IPS DF 19.7 (cell line): ENCODE results near the gene PTCD3.

ENCODE experiments used
- DNase-seq: peaks from one replicate; pipeline ENCODE4 v3.0.0-alpha.2; 2013; ENCODE audit warnings: low read depth, low spot score

PTCD3 gene

GRCh38 chr2:86081724-86082123 lies 24.3 kb upstream of the PTCD3 start:
- no peak for DNase-seq

GRCh38 chr2:86082756-86083155 lies 23.3 kb upstream of the PTCD3 start:
- no peak for DNase-seq

GRCh38 chr2:86087936-86088850 lies 17.8 kb upstream of the PTCD3 start:
- no peak for DNase-seq

GRCh38 chr2:86094229-86094628 lies 11.8 kb upstream of the PTCD3 start:
- DNase-seq, result no peak

DNA sequence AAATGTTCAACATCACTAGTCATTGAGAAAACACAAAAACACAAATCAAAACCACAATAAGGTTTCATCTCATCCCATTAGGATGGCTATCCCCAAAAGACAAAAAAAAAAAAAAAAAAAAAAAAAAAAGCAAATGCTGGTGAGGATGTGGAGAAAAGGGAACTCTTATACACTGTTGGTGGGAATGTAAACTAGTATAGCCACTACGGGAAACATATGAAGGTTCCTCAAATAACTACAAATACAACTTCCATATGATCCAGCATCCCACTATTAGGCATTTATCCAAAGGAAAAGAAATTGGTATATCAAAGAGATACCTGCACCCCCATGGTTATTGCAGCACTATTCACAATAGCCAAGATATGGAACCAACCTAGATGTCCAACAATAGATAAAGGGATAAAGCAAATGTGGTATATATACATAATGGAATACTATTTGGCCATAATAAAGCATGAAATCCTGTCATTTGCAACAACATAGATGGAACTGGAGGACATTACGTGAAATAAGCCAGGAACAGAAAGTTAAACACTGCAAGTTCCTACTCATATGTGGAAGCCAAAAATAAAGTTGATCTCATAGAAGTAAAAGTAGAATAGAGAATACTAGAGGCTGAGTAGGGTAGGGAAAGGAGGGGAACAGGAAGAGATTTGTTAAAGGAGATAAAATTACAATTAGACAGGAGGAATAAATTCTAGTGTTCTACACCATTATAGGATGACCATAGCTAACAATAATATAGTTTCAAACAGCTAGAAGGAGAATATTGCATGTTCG lies 8.7 kb upstream of the PTCD3 start:
- DNase-seq, result no peak

DNA sequence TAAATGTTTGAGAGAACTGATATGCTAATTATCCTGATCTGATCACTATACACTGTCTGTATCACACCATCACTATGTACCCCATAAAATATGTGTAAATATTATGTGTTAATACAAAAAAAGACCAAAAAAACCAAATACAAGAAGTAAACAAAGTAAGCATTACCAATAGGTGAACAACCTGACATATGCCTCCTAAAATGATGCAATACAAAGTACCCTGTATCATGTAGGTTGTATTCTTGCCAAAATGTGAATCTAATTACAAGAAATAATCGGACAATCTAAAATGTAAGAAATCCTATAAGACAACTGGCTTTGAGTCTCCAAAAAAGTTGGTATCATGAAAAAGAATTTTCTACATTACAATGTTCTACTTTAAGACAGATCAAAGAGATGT lies 8.1 kb upstream of the PTCD3 start:
- no peak for DNase-seq

DNA sequence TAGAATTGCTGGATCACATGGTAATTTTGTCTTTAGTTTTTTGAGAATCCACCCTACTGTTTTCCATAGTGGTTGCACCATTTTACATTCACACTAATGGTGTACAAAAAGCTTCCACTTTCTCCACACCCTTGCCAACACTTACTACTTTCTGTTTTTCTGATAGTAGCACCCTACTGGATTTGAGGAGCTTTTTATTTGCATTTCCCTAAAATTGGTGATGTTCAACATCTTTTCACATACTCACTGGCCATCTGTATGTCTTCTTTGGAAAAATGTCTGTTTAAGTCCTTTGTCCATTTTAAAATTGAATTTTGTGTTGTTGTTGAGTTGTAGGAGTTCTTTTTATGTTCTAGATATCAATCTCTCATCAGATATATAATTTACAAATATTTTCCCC lies 3.9 kb upstream of the PTCD3 start:
- no peak for DNase-seq

- peak; percentile 82 for DNase-seq
These were observed 625 bp upstream of the PTCD3 start, which contains the start of gene POLR1A for GRCh38 chr2:86105252-86105968. Gene POLR1A (minus strand): TSS chr2:86105886. CDS start chr2:86105776, 110 bp downstream.

DNA sequence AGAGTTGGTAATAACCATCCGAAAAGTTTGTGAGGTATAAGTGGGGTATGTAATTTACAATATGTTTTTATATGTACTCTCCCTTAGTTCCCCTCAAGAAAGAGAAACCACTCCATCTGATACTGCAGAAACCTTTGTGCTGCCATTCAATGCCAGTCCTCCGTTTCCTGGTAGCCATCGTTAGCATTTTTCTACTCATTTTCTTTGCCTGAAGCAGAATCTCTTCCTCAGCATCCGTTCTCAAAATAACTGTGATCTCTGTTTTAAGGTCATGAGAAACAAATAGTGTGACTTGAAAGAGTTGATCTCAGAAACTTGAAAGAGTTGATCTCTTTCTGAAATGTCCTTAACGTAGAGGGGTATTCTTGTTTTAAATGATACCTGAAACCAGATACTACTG lies 996 bp downstream of the PTCD3 start:
- DNase-seq, result no peak

DNA sequence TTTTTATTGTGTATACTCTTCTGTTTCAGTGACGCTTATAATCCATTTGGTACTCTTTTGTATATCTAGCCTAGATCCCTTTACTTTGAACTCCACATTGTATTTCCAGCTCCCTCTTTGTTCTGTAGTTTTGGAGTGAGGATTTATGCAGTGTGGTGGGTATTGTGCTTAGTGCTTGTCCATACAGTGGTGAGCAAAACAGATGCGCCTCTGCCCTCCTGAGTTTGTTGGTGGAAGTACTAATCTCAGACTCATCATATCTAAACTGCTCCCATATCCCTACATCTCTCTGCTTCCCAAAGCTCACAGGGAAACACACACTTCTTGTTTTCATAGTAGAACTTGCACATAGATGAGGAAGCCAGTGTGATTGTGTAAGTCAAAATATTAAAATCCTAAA lies 12.1 kb downstream of the PTCD3 start:
- no peak for DNase-seq

DNA sequence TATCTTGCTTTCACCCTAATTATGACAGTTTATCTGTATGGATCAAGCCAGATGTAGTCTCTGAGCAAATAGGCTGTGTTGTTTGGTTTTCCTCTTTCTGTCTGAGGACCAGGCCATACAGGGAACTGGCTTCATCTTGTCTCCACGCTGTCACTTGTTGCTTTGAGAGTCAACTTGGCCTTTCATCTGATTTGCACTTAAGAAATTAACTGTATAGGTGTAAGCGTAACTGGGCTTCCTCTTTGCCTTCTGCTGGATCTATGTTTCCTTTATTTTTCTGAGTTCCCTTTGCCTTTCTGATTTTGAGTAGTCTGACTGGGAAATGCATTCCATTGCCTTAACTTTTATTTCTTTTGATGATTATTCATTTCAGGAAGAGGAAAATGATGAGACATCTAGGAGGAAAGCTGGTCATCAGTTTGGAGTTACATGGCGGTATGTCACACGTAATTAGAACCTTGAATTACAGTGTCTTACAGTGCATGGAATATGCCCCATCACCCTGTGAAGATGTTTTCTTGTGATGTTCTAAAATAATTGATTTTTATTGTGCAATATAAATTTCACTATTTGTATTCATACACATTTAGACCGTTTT lies 17.4 kb downstream of the PTCD3 start:
- no peak for DNase-seq

- no peak for DNase-seq
These were observed 18.6 kb downstream of the PTCD3 start for GRCh38 chr2:86124683-86125082.

GRCh38 chr2:86134709-86135108 lies 28.7 kb downstream of the PTCD3 start:
- DNase-seq, result no peak

DNA sequence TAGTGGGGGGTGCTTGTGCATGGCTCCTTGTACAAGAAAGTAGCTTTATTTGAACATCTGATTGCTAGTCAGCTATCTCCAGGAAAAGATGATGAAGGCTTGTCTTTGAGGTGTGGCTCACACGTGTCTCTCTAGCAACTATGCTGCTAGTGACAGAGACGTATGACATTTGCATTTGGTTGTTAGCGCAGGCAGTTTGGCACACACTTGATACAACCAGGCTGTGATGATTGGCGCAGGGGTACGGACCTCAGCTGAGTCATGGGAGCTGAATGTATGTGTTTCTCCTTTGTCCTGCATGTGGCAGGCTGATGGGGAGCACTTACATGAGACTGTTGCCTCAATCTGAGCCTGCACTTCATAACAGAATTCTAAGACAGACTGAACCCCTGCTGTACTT lies 29.6 kb downstream of the PTCD3 start:
- DNase-seq, result no peak

- DNase-seq, result no peak
These were observed 30.1 kb downstream of the PTCD3 start for GRCh38 chr2:86136141-86136540.

- no peak for DNase-seq
These were observed 32.9 kb downstream of the PTCD3 start for GRCh38 chr2:86138736-86139625.

GRCh38 chr2:86139981-86140380 lies 33.9 kb downstream of the PTCD3 start:
- no peak for DNase-seq

- DNase-seq, result no peak
These were observed 34.9 kb downstream of the PTCD3 start for GRCh38 chr2:86140969-86141392.

- DNase-seq, result no peak
These were observed 36.6 kb downstream of the PTCD3 start for GRCh38 chr2:86142436-86143257.

DNA sequence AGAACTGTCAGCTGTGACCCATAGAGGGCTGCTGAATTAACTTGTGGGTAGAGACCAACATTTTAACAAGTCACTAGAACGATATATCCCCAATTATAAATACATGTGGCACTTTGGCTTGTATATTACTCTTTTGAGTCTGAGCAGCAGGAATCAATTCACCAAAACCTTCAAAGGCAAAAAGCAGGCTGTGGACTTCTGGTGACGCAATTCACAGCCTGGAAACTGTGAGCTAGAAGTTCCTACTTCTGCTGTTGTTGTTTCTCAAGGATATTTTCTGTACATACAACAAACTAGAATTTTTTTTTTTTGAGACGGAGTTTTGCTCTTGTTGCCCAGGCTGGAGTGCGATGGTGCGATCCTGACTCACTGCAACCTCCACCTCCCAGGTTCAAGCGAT lies 37.3 kb downstream of the PTCD3 start:
- DNase-seq, result no peak
